ENCODE measurements around the gene ZNF771. TPM values are rescaled to one million over a fixed set of nuclear protein-coding genes. Genes with fewer than 3 reads are reported as not detected.
"Not testable (repeated sequence)": the region's sequence is repeated elsewhere in the genome, so short reads cannot be mapped to it uniquely, and the experiment has no call there.

ZNF771 gene
- total RNA-seq, 2 experiments from 2014 or later = 4.9 to 5.4 TPM

DNA sequence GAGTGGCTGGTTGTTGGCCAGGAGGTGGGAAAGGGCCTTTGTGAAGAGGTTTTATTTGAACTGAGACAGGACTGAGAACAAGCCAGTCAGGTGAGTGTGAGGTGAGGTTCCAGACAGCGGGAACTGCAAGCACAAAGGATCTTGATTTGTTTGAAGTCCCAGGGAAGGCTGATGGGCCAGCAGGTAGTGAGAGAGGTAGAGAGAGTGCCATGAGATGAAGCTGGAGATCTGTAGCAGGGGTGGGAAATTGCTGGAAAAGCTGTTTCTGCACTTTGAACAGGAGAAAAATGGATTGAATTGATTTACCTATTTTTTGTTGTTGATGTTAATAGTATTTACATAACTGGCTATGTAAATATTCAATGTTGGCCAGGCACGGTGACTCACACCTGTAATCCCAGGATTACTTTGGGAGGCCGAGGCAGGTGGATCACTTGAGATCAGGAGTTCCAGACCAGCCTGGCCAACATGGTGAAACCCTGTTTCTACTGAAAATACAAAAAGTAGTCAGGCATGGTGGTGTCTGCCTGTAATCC is 30.2 kb downstream of the ZNF771 start:
- Mint-ChIP-seq H3K36me3 (no peaks in the 10 kb centered on the region), H3K9me3 (ENCODE audit: low read depth) (no peaks in the 10 kb centered on the region), H3K27me3 (no peaks in the 10 kb centered on the region), H3K27ac (no peak overlapping the region), H3K4me3 (no peak overlapping the region), H3K4me1 (peaks cover 20% of the 10 kb centered on the region)
- DNase-seq (no peak), ATAC-seq (no peak)
- CTCF ChIA-PET = interaction anchor here (0.6 to 2.5 kb wide), 2 partner anchors 12 to 95 kb away, joined by 3 to 9 read pairs; no protein-coding TSS in a partner anchor

- H3K27me3 Mint-ChIP-seq = no peaks in the 10 kb centered on the region
- DNase-seq (no peak), ATAC-seq (no peak)
- peaks cover 9% of the 10 kb centered on the region for H3K36me3 Mint-ChIP-seq
- no peak overlapping the region for H3K4me3 Mint-ChIP-seq
- CTCF ChIA-PET = interaction anchor here (1.1 to 2.2 kb wide), 3 partner anchors 9 to 38 kb away, joined by 3 to 4 read pairs (median 4); partner anchors contain the start of gene DCTPP1
- H3K27ac Mint-ChIP-seq = no peak overlapping the region
- no peaks in the 10 kb centered on the region for H3K9me3 Mint-ChIP-seq (ENCODE audit: low read depth)
- H3K4me1 Mint-ChIP-seq = peaks cover 26% of the 10 kb centered on the region
These were observed 31.4 kb downstream of the ZNF771 start for GRCh38 chr16:30438835-30439234.

GRCh38 chr16:30439720-30440348 is 32.4 kb downstream of the ZNF771 start:
- no peaks in the 10 kb centered on the region for H3K9me3 Mint-ChIP-seq (ENCODE audit: low read depth)
- CTCF ChIA-PET = interaction anchor here (1.2 to 2.4 kb wide), 4 partner anchors 10 to 159 kb away, joined by 3 to 14 read pairs (median 4); partner anchors contain the start of gene DCTPP1
- no peak overlapping the region for H3K27ac Mint-ChIP-seq
- H3K4me3 Mint-ChIP-seq = no peak overlapping the region
- H3K4me1 Mint-ChIP-seq = peaks cover 26% of the 10 kb centered on the region
- ATAC-seq = no peak
- no peak for DNase-seq
- H3K36me3 Mint-ChIP-seq = peaks cover 19% of the 10 kb centered on the region
- H3K27me3 Mint-ChIP-seq = no peaks in the 10 kb centered on the region

- H3K4me3 Mint-ChIP-seq = peak overlapping the region; percentile 86
- peak overlapping the region; percentile 2 for H3K27ac Mint-ChIP-seq
- no peaks in the 10 kb centered on the region for H3K9me3 Mint-ChIP-seq (ENCODE audit: low read depth)
- DNase-seq (no peak), ATAC-seq (no peak)
- peaks cover 27% of the 10 kb centered on the region for H3K36me3 Mint-ChIP-seq
- CTCF ChIA-PET = interaction anchor here (3.7 kb wide), 1 partner anchor 13 kb away, joined by 27 read pairs; the partner anchor contains the start of gene DCTPP1
- H3K27me3 Mint-ChIP-seq = no peaks in the 10 kb centered on the region
- H3K4me1 Mint-ChIP-seq = peaks cover 43% of the 10 kb centered on the region
These were observed 36.2 kb downstream of the ZNF771 start for GRCh38 chr16:30443631-30444030.

DNA sequence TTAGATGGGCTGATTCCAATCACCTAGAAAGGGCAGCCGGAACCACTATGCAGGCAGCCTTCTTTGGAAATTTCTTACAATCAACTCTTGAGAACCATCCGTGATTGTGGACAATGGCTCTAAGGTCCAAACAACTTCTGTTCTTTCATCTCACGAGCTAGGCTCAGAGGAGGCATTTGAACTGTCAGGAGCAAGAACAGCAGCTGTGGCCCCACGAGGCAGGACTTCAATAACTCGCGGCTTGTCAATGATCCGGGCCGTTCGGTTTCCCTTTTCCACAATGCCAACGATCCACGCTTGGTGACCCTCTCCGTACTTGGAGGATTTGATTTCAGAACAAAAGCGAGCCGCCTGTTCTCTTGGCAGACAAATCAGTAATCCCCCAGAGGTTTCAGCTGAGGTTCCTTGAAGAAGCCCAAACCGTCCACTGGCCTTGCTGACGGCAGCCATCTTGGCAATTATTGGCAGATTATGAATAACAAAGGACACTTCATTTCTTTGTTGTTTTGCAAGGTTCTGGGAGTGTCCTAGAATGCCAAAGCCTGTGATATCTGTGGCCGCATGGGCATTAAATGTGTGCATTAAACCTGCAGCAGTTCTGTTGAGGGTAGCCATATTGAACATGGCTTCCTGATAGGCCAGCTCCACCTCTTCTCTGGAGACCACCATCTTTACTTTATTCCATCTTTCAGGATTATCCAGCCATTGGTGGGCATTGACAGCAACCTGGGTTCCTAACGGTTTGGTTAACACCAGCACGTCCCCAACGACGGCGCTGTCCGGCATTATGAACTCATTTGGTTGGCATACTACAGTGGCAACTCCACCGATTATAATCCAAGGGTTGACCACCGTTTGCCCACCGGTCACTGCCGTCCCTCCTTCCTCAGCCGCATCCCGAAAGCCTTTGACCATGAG is 37.1 kb downstream of the ZNF771 start:
- Mint-ChIP-seq H3K27me3 (no peaks in the 10 kb centered on the region), H3K36me3 (peaks cover 27% of the 10 kb centered on the region), H3K4me3 (peak overlapping the region; percentile 86), H3K9me3 (ENCODE audit: low read depth) (no peaks in the 10 kb centered on the region), H3K4me1 (peaks cover 46% of the 10 kb centered on the region), H3K27ac (peak overlapping the region; percentile 72)
- DNase-seq (no peak), ATAC-seq (no peak)
- CTCF ChIA-PET = interaction anchor here (0.7 to 8.0 kb wide), 9 partner anchors 14 to 153 kb away, joined by 3 to 122 read pairs (median 6); partner anchors contain the start of genes DCTPP1, ITGAL, SEPTIN1 and ZNF747

DNA sequence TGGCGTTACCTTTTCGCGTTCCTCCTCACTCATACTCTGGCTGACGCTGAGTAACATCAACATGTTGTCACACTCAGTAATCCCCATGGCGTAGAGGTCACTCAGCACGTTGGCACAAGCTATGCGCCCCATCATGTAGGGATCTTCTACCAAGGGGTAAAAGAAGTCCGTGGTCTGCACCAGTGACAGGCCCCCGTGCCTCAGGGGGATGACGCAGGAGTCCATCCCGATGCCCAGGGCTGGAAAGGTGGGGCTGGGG is 37.7 kb downstream of the ZNF771 start:
- Mint-ChIP-seq H3K36me3 (peaks cover 27% of the 10 kb centered on the region), H3K9me3 (ENCODE audit: low read depth) (no peaks in the 10 kb centered on the region), H3K4me3 (peak overlapping the region; percentile 86), H3K27ac (peak overlapping the region; percentile 72), H3K27me3 (no peaks in the 10 kb centered on the region), H3K4me1 (peaks cover 48% of the 10 kb centered on the region)
- ATAC-seq (no peak), DNase-seq (no peak)
- CTCF ChIA-PET = interaction anchor here (0.7 to 8.0 kb wide), 9 partner anchors 13 to 153 kb away, joined by 3 to 122 read pairs (median 6); partner anchors contain the start of genes DCTPP1, ITGAL, SEPTIN1 and ZNF747

DNA sequence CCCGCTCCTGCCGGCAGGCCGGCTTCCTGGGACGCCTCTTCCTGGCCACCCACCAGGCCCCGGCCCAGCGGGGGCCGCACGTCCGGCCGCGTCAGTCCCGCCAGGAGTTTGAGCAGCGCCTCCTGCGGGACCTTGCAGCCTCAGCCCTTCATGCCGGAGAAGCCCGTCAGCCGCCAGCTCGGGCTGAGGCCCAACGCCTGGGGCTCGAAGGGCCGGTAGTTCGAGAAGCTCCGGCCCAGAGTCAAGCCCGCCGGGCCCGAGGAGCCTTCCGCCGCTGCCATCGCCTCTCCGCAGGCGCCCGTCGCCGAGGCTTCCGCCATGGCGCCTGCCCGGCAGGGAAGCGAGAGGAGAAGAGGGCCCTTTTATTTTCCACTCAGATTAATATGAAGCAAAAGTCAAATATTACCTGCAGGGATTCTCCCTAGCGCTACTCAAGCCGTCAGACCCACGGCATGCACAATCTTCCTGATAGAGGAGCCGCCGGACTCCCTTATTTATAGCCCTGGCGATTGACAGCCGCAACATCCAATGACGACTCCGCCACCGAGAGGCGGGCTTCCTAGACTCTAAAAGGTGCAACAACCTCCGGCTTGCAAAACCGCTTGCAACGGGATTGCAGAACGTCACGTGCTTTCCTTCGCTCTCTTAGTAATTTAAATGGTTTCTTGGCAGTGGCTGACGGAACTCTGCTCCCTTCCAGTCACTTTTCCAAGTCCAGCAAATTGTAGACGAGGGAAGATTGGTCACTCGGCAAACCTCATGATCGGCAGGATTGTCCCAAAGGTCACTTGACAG is 38.2 kb downstream of the ZNF771 start, which contains the start of gene SEPHS2:
Gene SEPHS2, minus strand, starts transcription at position 467 of the 795 bp plus-strand sequence. Its CDS starts 147 bp downstream, at position 320.
- CTCF ChIA-PET = interaction anchor here (0.7 to 8.0 kb wide), 10 partner anchors 10 to 152 kb away, joined by 3 to 122 read pairs (median 6); partner anchors contain the start of genes DCTPP1, ITGAL, SEPTIN1 and ZNF764
- Mint-ChIP-seq H3K27me3 (no peaks in the 10 kb centered on the region), H3K36me3 (peaks cover 27% of the 10 kb centered on the region), H3K9me3 (ENCODE audit: low read depth) (no peaks in the 10 kb centered on the region), H3K4me1 (peaks cover 51% of the 10 kb centered on the region), H3K27ac (peak within 1 kb of the TSS; percentile 90), H3K4me3 (peak within 1 kb of the TSS; percentile 86)
- DNase-seq = peak; percentile 99
- ATAC-seq = peak; percentile 97

GRCh38 chr16:30446203-30446595 is 38.8 kb downstream of the ZNF771 start:
- Mint-ChIP-seq H3K27ac (peak overlapping the region; percentile 90), H3K36me3 (peaks cover 27% of the 10 kb centered on the region), H3K9me3 (ENCODE audit: low read depth) (no peaks in the 10 kb centered on the region), H3K4me3 (peak overlapping the region; percentile 86), H3K4me1 (peaks cover 55% of the 10 kb centered on the region), H3K27me3 (no peaks in the 10 kb centered on the region)
- DNase-seq (no peak), ATAC-seq (no peak)
- CTCF ChIA-PET = interaction anchor here (0.7 to 8.0 kb wide), 9 partner anchors 10 to 152 kb away, joined by 3 to 122 read pairs (median 4); partner anchors contain the start of genes DCTPP1, ITGAL and SEPTIN1

- no peak overlapping the region for H3K4me3 Mint-ChIP-seq
- no peak overlapping the region for H3K27ac Mint-ChIP-seq
- peaks cover 27% of the 10 kb centered on the region for H3K36me3 Mint-ChIP-seq
- H3K9me3 Mint-ChIP-seq (ENCODE audit: low read depth) = no peaks in the 10 kb centered on the region
- H3K4me1 Mint-ChIP-seq = peaks cover 60% of the 10 kb centered on the region
- H3K27me3 Mint-ChIP-seq = no peaks in the 10 kb centered on the region
- ATAC-seq (no peak), DNase-seq (no peak)
- CTCF ChIA-PET = interaction anchor here (0.6 to 8.0 kb wide), 10 partner anchors 26 to 396 kb away, joined by 3 to 122 read pairs (median 4); partner anchors contain the start of genes ITGAL, SEPTIN1 and ZNF747
These were observed 40.3 kb downstream of the ZNF771 start for GRCh38 chr16:30447512-30448226.

- Mint-ChIP-seq H3K36me3 (peaks cover 15% of the 10 kb centered on the region), H3K4me1 (peaks cover 55% of the 10 kb centered on the region), H3K9me3 (ENCODE audit: low read depth) (no peaks in the 10 kb centered on the region), H3K27me3 (no peaks in the 10 kb centered on the region), H3K4me3 (no peak overlapping the region), H3K27ac (no peak overlapping the region)
- CTCF ChIA-PET = interaction anchor here (0.6 to 8.0 kb wide), 27 partner anchors 9 to 166 kb away, joined by 3 to 122 read pairs (median 6); partner anchors contain the start of genes DCTPP1, ITGAL, ZNF688 and ZNF747
- ATAC-seq (no peak), DNase-seq (no peak)
These were observed 41.7 kb downstream of the ZNF771 start for GRCh38 chr16:30449116-30449435.

- H3K27me3 Mint-ChIP-seq; H3K4me3 Mint-ChIP-seq; ATAC-seq; H3K36me3 Mint-ChIP-seq; DNase-seq; H3K9me3 Mint-ChIP-seq (ENCODE audit: low read depth): not testable (repeated sequence)
- Mint-ChIP-seq H3K4me1 (peaks cover 62% of the 10 kb centered on the region), H3K27ac (peak overlapping the region; percentile 5)
- CTCF ChIA-PET = interaction anchor here (1.0 to 1.6 kb wide), 3 partner anchors 19 to 23 kb away, joined by 3 to 6 read pairs (median 4); partner anchors contain the start of gene DCTPP1
These were observed 45.5 kb downstream of the ZNF771 start for GRCh38 chr16:30452709-30453580.

All from activated CD8-positive, alpha-beta memory T cell treated with anti-CD3 and anti-CD28 coated beads, Interleukin-2, amount 10 ng/mL, durations not matched to agents 7 days and 5 days (primary cell).